ENCODE measurements around the gene LDLRAD3.
"Not testable (repeated sequence)": the region's sequence is repeated elsewhere in the genome, so short reads cannot be mapped to it uniquely, and the experiment has no call there.

Gene LDLRAD3

GRCh38 chr11:36019005-36019596 is 75.2 kb downstream of the LDLRAD3 start:
- no peak for DNase-seq (ENCODE audit: low read depth in 2 of 2)

GRCh38 chr11:36019722-36020121 is 75.9 kb downstream of the LDLRAD3 start:
- DNase-seq (ENCODE audit: low read depth in 2 of 2), result no peak

GRCh38 chr11:36022882-36023281 is 79.0 kb downstream of the LDLRAD3 start:
- no peak for DNase-seq (ENCODE audit: low read depth in 2 of 2)

DNA sequence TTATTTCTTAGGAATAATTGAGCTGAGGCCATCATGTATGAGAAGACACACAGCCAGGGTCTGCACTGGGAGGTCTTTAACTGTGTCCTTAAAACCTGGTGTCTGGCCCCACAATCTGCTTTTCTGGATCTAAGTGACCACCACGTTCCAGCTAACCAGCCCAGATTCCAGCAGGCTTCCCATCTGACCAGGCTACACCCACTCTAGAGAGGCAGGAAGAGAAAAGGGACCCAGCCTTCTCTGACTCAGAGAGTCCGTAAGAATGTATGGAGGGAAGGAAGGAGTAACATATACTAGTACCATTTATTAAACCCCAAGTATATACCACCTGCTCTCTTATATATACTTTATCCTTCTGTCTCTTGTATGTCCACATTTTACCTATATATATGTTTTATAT is 80.1 kb downstream of the LDLRAD3 start:
- no peak for DNase-seq (ENCODE audit: low read depth in 2 of 2)

DNA sequence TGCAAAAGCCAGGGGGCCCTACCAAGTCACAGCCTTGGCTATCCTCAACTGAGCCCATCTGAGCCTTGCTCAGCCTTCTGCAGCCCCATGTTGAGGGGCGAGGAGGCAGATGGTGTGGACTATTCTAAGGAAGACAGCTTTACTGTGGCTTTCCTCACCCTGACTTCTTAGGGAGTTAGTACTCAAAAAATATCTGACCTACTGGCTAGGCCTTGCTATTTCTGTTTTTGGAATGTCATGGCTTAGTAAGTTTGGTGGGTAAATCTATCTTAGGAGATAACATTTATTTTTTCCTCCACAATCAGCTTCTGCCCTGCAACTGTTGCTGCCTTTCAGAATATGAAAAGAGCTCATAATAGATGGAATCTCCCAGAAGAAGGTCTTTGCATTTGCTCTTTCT is 80.9 kb downstream of the LDLRAD3 start:
- DNase-seq (ENCODE audit: low read depth in 2 of 2), result no peak

DNA sequence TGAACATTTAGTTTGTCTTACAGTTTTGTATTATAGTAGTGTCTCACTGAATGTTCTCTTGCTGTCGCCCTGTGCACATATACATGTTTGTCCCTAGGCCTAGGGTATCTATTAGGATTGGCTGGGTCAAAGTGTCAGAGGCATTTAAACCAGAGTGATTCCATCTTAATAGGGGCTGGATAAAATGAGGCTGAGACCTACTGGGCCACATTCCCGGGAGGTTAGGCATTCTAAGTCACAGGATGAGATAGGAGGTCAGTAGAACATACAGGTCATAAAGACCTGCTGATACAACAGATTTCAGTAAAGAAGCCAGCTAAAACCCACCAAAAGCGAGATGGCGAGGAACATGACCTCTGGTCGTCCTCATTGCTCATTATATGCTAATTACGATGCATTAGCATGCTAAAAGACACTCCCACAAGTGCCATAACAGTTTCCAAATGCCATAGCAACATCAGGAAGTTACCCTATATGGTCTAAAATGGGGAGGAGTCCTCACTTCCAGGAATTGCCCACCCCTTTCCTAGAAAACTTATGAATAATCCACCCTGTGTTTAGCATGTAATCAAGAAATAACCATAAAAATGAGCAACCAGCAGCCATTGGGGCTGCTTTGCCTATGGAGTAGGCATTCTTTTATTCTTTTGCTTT is 82.6 kb downstream of the LDLRAD3 start:
- DNase-seq (ENCODE audit: low read depth in 2 of 2), result no peak

GRCh38 chr11:36027731-36028130 is 83.9 kb downstream of the LDLRAD3 start:
- DNase-seq (ENCODE audit: low read depth in 2 of 2), result no peak

GRCh38 chr11:36029616-36030015 is 85.8 kb downstream of the LDLRAD3 start:
- DNase-seq (ENCODE audit: low read depth in 2 of 2), result no peak

- DNase-seq (ENCODE audit: low read depth in 2 of 2), result no peak
Measured at GRCh38 chr11:36030731-36031281, 86.9 kb downstream of the LDLRAD3 start.

- DNase-seq (ENCODE audit: low read depth in 2 of 2), result no peak
Measured at GRCh38 chr11:36033082-36033751, 89.4 kb downstream of the LDLRAD3 start.

- no peak for DNase-seq (ENCODE audit: low read depth in 2 of 2)
Measured at GRCh38 chr11:36033936-36034335, 90.1 kb downstream of the LDLRAD3 start.

- DNase-seq (ENCODE audit: low read depth in 2 of 2), result no peak
Measured at GRCh38 chr11:36034551-36035331, 90.9 kb downstream of the LDLRAD3 start.

GRCh38 chr11:36035454-36035853 is 91.6 kb downstream of the LDLRAD3 start:
- DNase-seq (ENCODE audit: low read depth in 2 of 2), result no peak

- DNase-seq (ENCODE audit: low read depth in 2 of 2), result no peak
Measured at GRCh38 chr11:36035999-36036398, 92.1 kb downstream of the LDLRAD3 start.

- DNase-seq (ENCODE audit: low read depth in 2 of 2), result no peak
Measured at GRCh38 chr11:36037031-36037430, 93.2 kb downstream of the LDLRAD3 start.

- no peak for DNase-seq (ENCODE audit: low read depth in 2 of 2)
Measured at GRCh38 chr11:36038541-36038940, 94.7 kb downstream of the LDLRAD3 start.

GRCh38 chr11:36039471-36039870 is 95.6 kb downstream of the LDLRAD3 start:
- no peak for DNase-seq (ENCODE audit: low read depth in 2 of 2)

DNA sequence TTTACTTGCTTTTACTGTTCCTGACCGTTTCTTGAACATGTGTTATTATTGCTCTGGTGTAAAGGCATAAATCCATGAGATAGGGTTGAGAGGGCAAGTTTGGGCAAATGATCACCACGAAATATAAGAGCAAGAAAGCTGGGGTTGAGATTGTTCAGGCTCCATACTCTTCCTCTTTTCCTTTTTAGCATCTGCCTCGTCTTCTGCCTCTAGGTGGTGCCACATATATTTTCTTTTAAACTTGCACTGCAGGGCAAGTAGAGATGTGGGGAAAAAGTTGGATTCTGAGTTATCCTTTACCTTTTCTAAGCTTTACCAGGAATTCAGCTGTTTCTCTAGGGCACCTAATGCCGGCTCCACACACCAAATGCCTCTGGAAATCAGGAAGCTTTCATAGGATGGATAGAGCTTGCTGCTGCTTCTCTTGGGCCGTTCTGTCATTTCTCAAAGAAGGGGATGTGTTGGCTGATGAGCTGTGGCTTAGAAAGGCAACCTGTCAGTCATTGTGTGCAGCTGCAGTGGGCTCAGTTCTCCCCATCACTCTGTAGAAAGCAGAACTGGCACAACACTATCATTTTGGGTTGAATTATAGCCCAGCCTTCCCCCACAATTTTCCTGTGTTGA is 98.2 kb downstream of the LDLRAD3 start:
- DNase-seq (ENCODE audit: low read depth in 2 of 2), result no peak

- DNase-seq (ENCODE audit: low read depth in 2 of 2), result no peak
Measured at GRCh38 chr11:36044636-36045035, 100.8 kb downstream of the LDLRAD3 start.

DNA sequence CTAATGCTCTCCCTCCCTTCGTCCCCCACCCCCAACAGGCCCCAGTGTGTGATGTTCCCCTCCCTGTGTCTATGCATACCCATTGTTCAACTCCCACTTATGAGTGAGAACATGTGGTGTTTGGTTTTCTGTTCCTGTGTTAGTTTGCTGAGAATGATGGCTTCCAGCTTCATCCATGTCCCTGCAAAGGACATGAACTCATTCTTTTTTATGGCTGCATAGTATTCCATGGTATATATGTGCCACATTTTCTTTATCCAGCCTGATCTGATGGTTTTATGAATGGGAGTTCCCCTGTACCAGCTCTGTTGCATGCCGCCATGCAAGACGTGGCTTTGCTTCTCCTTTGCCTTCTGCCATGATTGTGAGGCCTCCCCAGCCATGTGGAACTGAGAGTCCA is 102.1 kb downstream of the LDLRAD3 start:
- not testable (repeated sequence) for DNase-seq (ENCODE audit: low read depth in 2 of 2)

GRCh38 chr11:36046932-36047331 is 103.1 kb downstream of the LDLRAD3 start:
- no peak for DNase-seq (ENCODE audit: low read depth in 2 of 2)

DNA sequence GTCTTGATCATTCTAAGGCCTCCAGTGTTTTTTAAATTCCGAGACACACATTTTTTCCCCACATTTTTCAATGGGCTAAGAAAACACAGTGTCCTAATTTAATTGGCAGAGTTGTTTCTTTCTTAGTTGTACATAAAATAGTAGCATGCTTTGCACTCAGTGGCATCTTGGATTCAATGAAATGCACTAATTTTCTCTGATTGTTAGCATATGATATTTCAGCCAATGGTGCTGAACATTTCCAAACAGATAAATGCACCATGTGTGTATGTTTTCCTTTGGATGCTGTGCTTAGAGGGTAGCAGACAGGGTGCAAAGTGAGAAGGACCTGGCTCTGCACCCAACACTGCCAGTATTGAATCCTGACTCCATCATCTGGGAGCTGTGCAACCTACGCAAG is 103.5 kb downstream of the LDLRAD3 start:
- no peak for DNase-seq (ENCODE audit: low read depth in 2 of 2)
